Kasumi-1 (cell line): Measurements from ENCODE around the gene ABI1.

Experiments used
- DNase-seq, 2 experiments: peaks; one replicate each; lab custom pipeline; 2025; lab: John Stamatoyannopoulos, UW

ABI1 gene

DNA sequence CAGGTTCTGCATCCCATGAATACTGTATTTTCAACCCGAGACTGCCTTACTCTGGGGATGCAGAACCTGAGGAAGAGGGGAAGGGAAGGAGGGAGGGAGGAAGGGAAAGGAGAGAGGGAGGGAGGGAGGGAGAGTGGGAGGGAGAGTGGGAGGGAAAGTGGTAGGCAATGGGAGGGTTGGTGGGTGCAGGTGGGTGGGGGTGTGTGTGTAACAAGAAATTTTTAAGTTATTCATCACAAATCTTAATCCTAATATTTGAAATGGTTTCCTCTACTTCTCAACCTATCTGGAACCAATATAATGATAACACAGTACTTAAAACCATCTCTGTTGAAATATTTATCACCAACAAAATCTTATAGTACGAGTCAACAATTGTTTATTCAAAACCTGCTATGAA lies 95.2 kb downstream of the ABI1 start:
- no peak for DNase-seq

- no peak for DNase-seq
Measured at GRCh38 chr10:26759008-26759407, 101.8 kb downstream of the ABI1 start.

DNA sequence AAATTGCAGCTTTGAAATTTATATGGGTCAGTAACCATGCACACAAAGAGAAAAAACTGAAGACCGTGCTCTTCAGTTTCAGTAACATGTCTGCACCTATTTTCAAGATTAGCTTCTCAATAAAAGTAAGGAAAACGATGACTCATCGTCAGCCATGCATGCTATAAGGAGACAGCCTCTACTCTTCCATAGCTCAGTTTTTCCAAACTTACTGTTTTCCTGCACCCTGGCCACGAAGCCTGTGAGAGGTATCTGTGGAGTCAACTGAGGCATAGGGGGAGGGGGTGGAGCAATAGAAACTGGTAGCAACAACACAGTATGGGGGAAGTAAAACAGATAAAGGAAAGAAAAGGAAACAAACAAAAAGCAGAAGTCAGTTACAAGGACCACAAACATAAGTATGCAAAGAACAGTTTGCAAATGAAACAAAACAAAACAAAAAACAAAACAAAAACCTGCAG lies 105.3 kb downstream of the ABI1 start:
- peak; percentile 39 to 71 for DNase-seq

GRCh38 chr10:26746061-26746460 lies 114.7 kb downstream of the ABI1 start:
- no peak for DNase-seq

DNA sequence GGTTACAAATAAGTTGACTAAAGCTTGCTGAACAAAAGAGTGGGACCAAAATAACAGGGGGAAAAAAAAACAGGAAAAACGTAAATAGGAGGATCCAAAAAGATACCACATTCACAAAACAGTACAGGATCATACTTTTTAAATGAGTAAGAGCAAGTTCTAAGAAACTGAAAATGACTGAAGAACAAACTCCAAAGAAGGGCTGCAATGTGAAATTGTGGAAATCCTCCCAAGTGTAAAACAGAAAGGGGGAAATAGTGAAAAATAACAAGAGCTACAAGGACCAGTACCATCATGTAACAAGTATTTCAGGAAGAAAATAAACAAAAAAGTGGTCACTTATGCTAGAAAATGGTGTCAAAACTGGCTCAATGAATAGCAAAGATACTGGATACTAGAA lies 116.9 kb downstream of the ABI1 start:
- no peak for DNase-seq

- no peak for DNase-seq
Measured at GRCh38 chr10:26743091-26743490, 117.7 kb downstream of the ABI1 start.

DNA sequence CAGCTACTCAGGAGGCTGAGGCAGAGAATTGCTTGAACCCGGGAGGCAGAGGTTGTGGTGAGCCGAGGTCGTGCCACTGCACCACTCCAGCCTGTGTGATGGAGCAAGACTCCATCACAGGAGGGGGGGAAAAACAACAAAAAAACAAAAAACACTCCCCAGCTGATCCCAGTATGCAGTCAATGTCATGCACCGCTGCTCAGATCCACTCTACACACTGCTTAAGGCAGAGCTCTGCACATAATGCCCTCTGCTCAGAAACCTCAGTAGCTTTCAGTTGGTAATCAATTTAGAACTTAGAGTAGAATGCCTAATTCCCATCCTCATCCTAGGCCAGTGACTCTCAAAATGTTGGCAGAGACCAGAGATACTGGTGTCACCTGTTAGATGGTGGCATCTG lies 119.4 kb downstream of the ABI1 start:
- DNase-seq, result no peak

- DNase-seq, result no peak
Measured at GRCh38 chr10:26739071-26739631, 121.6 kb downstream of the ABI1 start.

- no peak for DNase-seq
Measured at GRCh38 chr10:26738301-26738911, 122.4 kb downstream of the ABI1 start.

DNA sequence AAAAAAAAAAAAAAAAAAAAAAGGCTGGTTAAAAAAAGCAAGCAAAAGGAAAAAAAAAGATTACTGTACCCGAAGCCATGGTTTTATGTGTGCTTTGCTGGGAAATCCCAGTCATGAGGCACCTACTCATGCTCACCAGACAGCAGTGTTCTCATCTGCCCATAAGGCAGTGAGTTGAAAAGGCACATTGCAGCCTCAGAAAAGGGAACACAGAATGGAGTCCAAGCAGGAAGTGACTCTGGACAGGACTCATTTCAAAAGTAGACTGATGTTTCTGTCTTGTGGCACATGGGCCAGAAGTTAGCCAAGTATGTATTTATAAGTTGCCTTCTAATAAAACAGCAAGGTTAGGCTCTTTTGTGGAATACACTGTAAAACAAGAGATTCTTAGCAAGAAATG lies 123.0 kb downstream of the ABI1 start:
- DNase-seq, result peak; percentile 44 to 48

- DNase-seq, result no peak
Measured at GRCh38 chr10:26735435-26735834, 125.3 kb downstream of the ABI1 start.

DNA sequence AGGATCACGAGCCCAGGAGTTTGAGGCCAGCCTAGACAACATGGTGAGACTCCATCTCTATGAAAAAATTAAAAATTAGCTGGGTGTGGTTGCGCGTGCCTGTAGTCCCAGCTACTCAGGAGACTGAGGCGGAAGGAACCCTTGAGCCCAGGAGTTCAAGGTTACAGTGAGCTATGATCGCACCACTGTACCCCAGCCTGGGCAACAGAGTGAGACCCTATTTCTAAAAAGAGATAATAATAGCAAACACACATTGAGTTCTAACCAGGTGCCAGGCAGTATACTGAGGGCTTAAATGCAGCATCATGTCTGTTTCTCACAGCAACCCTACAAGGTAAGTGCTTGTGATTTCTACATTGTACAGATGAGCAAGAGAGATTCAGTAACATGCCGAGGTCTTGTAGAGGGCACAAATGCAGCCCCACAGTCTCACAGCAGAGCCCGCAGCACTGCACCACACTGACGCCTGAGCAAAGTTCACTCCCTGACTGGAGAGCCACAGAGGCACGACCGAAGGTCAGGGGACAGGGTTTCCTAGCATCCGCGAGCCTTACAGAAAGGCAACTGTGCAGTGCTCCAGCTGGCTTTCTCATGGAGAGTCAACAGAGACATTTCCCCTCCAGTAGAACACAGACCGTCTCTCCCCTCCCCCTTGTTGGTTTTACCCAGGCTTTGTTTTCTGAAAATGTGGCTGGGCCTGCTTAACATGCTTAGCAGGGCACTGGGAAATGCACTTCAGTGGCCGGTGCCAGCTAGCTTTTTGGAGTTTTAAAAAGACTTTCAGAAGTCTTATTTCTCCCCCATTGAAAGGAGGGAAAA lies 126.8 kb downstream of the ABI1 start:
- no peak for DNase-seq

DNA sequence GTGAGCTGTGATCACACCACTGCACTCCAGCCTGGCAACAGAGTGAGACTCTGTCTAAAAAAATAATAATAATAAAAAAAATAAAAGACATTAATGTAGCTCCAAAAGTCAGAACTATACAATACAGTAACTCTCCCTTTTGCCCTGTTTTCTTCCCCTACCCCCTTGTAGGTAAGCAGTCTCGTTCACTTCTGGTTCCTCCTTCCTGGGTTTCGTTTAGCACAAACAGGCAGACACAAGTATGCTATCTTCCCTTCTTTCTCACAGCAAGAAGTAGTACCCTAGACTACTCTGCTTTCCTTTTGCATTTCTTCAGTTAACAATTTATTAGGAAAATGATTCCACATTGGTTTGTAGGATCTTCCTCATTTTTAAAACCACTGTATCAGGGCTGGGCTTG lies 130.2 kb downstream of the ABI1 start:
- no peak for DNase-seq

GRCh38 chr10:26729395-26729794 lies 131.4 kb downstream of the ABI1 start:
- no peak for DNase-seq

DNA sequence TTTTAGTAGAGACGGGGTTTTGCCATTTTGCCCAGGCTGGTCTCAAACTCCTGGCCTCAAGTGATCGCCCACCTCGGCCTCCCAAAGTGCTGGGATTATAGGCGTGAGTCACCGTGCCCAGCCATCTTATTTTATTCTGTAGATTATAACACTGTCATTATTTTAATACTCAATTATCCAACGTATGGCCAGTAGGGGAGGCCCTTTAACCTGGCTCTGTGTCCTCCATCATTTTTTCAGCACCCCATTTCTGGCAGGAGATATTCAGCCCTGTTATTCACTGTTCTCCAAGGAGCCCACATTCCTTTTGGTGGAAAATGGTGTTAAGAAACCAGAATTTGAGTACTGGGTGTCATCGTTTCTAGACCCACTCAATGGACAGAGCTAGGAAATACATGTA lies 131.8 kb downstream of the ABI1 start:
- peak in 1 of 2 experiments; percentile 12 for DNase-seq

GRCh38 chr10:26727005-26727404 lies 133.8 kb downstream of the ABI1 start:
- no peak for DNase-seq

GRCh38 chr10:26725837-26726727 lies 134.7 kb downstream of the ABI1 start:
- peak; percentile 84 to 92 for DNase-seq

- no peak for DNase-seq
Measured at GRCh38 chr10:26723016-26723415, 137.7 kb downstream of the ABI1 start.

DNA sequence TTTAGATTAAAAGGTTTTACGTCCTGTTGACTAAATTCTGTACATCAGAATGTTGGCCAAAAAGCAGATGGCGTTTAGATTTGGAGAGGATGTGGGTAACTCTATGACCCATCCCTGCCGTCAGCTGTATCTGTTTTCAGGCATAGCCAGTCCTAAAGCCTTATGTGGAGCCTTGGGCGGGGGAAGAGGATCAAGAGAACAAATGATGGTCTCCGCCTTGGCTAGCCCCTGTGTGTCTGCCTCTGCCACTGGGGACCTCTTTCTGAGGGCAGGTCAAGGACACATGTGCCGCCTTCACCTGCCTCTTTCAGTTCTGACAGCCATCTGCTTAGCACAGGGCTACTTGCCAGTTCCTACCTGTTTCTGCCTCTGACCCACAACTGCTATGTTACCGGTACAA lies 139.2 kb downstream of the ABI1 start:
- DNase-seq, result no peak

DNA sequence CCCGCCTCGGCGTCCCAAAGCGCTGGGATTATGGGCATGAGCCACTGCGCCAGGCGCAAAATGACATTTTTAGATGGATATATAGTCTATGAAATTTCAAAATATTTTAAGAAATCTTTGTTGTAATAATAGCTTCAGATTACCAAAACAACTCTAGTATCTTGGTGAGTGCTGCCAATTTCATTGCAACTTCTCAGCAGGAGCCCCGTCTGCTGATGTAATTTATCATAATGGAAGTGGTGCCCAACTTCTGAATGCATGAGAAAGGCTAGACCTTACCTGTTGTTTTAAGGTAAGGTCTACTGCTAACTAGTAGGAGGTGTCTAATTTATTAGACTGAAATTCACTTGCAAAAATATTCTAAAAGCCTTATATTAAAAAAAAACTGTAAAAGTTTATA lies 143.3 kb downstream of the ABI1 start:
- DNase-seq, result no peak

DNA sequence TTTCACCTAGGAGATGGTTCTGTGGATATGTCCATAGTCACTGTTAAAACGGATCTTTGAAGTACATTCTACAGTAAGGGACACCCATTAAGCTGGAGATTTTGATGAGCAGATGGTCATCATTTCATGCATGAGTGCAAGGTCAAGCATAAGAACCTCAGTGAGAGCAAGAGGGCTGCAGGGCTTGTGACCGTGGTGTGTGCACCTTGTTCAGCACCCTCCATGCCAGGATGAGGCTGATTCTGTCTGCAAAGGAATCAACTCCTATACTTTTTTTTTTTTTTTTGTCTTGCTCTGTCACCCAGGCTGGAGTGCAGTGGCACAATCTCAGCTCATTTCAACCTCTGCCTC lies 145.6 kb downstream of the ABI1 start:
- no peak for DNase-seq

DNA sequence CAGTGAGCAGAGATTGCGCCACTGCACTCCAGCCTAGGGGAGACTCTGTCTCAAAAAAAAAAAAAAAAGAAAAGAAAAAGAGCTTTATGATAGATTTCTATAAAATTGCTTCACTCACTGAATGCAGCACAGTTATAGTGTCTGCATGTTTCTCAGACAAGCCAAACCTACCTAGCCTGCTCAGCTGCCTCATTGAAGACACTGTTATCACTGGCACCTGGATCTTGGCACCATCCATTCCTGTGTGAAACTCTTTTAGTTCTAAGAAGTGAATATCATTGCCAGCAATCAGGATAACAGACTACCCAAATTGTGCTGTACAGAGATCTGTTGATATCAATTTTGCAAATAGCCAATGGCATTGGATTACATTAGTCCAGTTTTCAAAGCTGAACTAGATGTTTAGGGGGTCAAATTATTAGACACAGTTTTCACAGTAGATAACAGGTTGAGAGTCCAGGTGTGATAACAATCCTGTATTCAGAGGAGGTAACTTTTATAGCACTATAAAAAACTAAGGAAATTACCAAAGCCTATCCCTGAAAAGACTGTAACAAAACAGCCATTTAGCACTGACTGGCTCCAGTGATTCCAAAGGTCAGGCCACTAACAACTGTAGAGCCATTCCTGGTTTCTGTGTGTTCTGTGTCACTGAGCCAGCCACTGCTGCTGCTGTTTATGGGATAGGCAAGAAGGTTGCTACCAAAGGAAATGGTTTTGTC lies 146.2 kb downstream of the ABI1 start:
- DNase-seq, result no peak
